Activated CD4-positive, alpha-beta T cell treated with anti-CD3 and anti-CD28 coated beads, Interleukin-2, amount 10 ng/mL, durations not matched to agents 7 days and 5 days (primary cell): Measurements from ENCODE around the gene EXOG. TPM values are rescaled to one million over a fixed set of nuclear protein-coding genes. Genes with fewer than 3 reads are reported as not detected.

Experiments
- CTCF ChIA-PET: fragments of 350-600 bp; sonication (Branson Sonifier 250); formaldehyde crosslinking; loops from one replicate; lab custom pipeline; 2021; ENCODE audit warnings: antibody characterized with exemption; lab: Charles Lee
- POLR2A ChIA-PET: fragments of 350-600 bp; sonication (Branson Sonifier 250); formaldehyde crosslinking; loops from one replicate; lab custom pipeline; 2021; ENCODE audit warnings: antibody characterized with exemption; lab: Charles Lee
- DNase-seq: peaks from one replicate; pipeline ENCODE4 v3.0.0-alpha.2; 2020
- H3K27ac Mint-ChIP-seq: one replicate; pipeline ENCODE4 v1.8.0; 2021; ENCODE audit warnings: mild to moderate bottlenecking, moderate library complexity, mixed read lengths
- H3K27me3 Mint-ChIP-seq: one replicate; pipeline ENCODE4 v1.8.0; 2021; ENCODE audit warnings: mixed read lengths
- H3K36me3 Mint-ChIP-seq: one replicate; pipeline ENCODE4 v1.8.0; 2021; ENCODE audit warnings: low read depth, mixed read lengths
- H3K4me1 Mint-ChIP-seq: one replicate; pipeline ENCODE4 v1.8.0; 2021; ENCODE audit warnings: mixed read lengths
- H3K4me3 Mint-ChIP-seq: one replicate; pipeline ENCODE4 v1.8.0; 2021; ENCODE audit warnings: mild to moderate bottlenecking, moderate library complexity, mixed read lengths
- H3K9me3 Mint-ChIP-seq: one replicate; pipeline ENCODE4 v1.8.0; 2021; ENCODE audit warnings: mixed read lengths
- total RNA-seq, 2 experiments: library from RNA; stranded (reverse); gene quantifications; one replicate each; pipeline ENCODE4 v1.2.3, GENCODE V29; 2021

EXOG gene
- total RNA-seq, 2 experiments from 2014 or later: 25.5 to 28.1 TPM

DNA sequence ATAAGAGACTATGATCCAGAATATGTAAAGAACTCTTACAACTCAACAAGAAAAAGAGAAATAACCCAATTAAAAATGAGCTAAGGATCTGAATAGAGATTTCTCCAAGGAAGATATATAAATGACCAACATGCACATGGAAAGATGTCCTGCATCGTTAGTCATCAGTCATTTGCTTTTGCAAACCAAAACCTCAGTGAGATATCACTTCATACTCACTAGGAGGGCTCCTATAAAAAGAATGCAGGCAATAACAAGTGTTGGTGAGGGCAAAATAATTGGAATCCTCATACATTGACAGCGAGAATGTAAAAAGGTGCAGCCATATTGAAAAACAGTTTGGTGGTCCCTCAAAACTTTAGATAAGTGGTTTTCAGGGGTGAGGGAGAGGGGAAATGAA is 56.9 kb downstream of the EXOG start:
- no peaks in the 10 kb centered on the region for H3K36me3 Mint-ChIP-seq
- no peaks in the 10 kb centered on the region for H3K27me3 Mint-ChIP-seq
- no peak overlapping the region for H3K27ac Mint-ChIP-seq
- DNase-seq: no peak
- no peak overlapping the region for H3K4me3 Mint-ChIP-seq
- no peaks in the 10 kb centered on the region for H3K9me3 Mint-ChIP-seq
- peaks cover 3% of the 10 kb centered on the region for H3K4me1 Mint-ChIP-seq
- ChIA-PET POLR2A (no interaction called here), CTCF (no interaction called here)

DNA sequence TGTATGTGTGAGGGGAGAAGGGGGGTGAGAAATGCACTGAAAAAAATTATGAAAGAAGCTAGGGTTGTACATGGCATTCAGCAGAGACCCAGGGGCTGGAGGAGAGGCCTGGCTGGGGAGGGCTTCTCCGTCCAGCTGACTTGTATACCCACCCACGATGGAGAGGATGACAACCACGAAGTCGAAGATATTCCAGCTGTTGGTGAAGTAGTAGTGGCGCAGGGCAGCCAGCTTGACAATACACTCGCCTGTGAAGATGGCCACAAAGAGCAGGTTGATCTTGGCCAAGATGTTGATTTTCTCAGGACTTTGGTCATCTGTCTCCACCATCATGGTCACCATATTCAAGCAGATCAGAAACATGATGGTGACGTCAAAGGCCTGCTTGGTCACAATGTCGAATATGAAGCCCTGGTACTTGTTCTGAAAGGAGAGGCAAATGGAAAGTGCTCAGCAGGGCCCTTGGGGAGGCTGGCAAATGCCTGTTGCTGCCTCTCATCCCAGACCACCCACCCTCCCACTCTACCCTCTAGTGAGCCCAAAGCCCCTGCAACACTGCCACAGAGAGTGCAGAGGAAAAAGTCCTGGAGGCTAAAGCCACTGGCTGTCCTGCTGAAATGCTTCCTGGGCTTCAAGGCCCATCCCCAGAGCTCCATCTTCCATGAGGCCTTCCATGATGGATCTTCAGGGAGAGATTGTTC is 58.1 kb downstream of the EXOG start:
- CTCF ChIA-PET: no interaction called here
- Mint-ChIP-seq H3K4me3 (no peak overlapping the region), H3K36me3 (no peaks in the 10 kb centered on the region), H3K9me3 (no peaks in the 10 kb centered on the region), H3K4me1 (no peaks in the 10 kb centered on the region), H3K27ac (no peak overlapping the region), H3K27me3 (no peaks in the 10 kb centered on the region)
- POLR2A ChIA-PET: no interaction called here
- no peak for DNase-seq

DNA sequence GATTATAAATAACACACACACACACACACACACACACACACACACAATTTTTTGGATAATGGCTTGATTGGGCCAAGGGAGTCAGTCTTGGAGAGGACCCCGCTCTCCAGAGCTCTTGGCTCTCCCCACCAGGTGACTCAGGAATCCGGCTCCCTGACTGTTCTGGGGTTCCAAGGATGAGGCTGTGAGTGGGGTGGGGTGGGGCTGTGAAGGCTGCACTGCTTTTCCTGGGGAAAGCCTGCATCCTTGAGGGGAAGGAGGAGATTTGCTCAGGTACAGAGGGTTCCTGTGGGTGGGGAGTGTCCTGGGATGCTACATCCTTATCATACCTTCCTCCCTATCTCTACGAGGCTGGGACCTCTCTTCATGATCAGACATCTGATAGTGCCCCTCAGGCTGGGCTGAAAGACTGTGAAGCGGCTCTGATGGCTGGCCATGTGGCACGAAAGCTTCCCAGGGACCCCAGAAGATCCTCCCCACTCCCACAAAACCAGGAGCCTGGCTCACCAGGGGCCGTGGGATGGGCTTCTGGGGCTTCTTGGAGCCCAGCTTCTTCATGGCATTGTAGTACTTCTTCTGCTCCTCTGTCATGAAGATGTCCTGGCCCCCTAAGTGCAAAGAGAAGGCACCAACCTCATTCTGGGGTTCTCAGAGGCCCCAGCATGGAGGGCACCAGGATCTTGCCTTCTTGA is 59.2 kb downstream of the EXOG start:
- no peaks in the 10 kb centered on the region for H3K27me3 Mint-ChIP-seq
- no peak overlapping the region for H3K27ac Mint-ChIP-seq
- H3K4me1 Mint-ChIP-seq: no peaks in the 10 kb centered on the region
- ChIA-PET POLR2A (no interaction called here), CTCF (no interaction called here)
- no peaks in the 10 kb centered on the region for H3K9me3 Mint-ChIP-seq
- no peaks in the 10 kb centered on the region for H3K36me3 Mint-ChIP-seq
- no peak overlapping the region for H3K4me3 Mint-ChIP-seq
- no peak for DNase-seq

DNA sequence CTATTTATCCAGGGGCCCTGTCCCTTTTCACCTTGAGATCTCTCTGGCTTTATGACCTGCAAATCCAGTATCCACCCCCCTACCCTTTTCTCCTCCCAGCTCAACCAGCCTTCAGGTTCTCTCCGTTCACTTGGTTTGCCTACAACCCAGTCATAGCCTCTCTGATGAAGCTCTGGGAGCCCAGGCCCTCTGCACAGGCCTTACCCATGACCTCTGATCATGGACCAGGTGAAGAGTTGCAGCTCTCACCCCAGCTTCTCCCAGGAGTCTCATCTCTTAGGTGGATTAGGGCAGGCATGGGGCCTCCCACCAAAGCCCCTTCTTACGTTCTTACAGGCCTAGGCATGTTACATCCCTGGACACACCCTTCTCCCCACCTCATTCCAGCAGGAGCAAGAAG is 59.8 kb downstream of the EXOG start:
- Mint-ChIP-seq H3K4me1 (no peaks in the 10 kb centered on the region), H3K27ac (no peak overlapping the region), H3K27me3 (no peaks in the 10 kb centered on the region), H3K36me3 (no peaks in the 10 kb centered on the region), H3K9me3 (no peaks in the 10 kb centered on the region), H3K4me3 (no peak overlapping the region)
- ChIA-PET CTCF (no interaction called here), POLR2A (no interaction called here)
- no peak for DNase-seq

DNA sequence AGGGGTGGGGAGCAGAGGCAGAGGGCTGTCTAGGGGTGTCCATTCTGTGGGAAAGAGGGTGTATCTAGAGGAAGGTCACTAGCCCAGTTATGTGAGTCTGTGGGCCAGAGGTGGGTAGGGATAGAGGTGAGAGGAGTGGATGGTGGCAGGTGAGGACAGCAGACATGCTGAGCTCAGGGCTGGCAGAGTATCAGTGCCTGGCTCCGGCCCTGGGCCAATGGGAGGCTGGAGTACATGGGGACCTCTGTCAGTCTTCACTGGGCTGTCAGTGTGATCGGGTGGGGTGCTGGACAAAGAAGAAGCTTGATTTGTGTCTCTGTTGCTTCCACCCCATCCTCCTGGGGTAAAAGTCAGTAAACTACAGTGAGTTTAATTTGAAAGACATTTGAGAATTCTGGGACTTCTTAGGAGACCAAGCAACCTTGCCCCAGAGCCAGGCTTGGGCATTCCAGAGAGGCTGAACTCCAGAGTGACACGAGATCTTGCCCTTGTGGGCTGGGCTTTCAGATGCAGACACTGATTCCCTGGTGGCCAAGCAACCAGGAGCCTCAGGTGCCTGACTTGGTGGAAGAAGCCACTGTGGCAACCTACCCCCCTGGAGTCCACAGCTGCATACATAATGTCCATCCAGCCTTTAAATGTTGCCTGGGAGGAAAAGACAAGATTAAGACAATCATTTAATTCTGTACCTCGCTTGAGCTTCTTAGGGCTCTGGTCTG is 60.7 kb downstream of the EXOG start:
- no peaks in the 10 kb centered on the region for H3K36me3 Mint-ChIP-seq
- H3K27me3 Mint-ChIP-seq: no peaks in the 10 kb centered on the region
- CTCF ChIA-PET: interaction anchor here (0.6 kb wide), 1 partner anchor 80 kb away, joined by 3 read pairs; no protein-coding TSS in a partner anchor
- H3K27ac Mint-ChIP-seq: no peak overlapping the region
- H3K4me3 Mint-ChIP-seq: no peak overlapping the region
- no peak for DNase-seq
- no peaks in the 10 kb centered on the region for H3K9me3 Mint-ChIP-seq
- H3K4me1 Mint-ChIP-seq: no peaks in the 10 kb centered on the region
- POLR2A ChIA-PET: no interaction called here

DNA sequence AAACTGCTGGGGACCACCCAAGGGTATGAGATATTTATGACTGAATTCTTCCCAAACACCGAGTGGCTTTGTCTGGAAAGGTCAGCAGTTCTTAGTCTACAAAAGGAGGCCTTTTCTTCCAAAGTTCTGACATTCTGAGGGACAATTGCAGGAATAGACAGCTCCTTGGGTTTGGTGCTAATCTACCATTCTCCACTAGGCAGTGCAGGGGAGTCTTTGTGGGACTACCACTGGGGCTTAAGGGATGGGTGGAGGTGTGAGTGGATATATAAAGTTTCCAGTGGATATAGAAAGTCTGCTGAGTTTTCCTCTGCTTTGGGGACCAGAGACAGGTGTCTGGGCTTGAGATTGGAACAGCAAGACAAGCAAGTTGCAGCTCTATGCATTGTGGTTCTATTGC is 62.7 kb downstream of the EXOG start:
- Mint-ChIP-seq H3K27ac (no peak overlapping the region), H3K4me3 (no peak overlapping the region), H3K9me3 (no peaks in the 10 kb centered on the region), H3K36me3 (no peaks in the 10 kb centered on the region), H3K27me3 (no peaks in the 10 kb centered on the region), H3K4me1 (no peaks in the 10 kb centered on the region)
- POLR2A ChIA-PET: no interaction called here
- DNase-seq: no peak
- CTCF ChIA-PET: interaction anchor here (1.7 kb wide), 1 partner anchor 37 kb away, joined by 5 read pairs; no protein-coding TSS in a partner anchor

DNA sequence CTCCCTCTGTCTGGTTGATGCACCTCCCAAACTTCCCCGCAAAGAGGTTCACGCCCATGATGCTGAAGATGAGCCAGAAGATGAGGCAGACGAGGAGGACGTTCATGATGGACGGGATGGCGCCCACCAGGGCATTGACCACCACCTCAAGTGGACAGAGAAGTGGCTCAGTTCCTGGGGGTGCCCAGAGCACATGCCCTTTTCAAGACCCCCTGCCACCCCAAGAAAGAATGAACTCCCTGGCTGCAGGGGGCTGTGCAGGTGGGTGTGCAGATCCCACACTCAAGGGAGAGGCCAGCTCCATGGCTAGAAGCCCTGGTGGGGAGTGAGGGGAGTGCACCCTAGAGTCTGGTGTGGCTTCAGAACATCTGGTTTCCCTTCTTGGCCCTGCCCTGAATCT is 64.1 kb downstream of the EXOG start:
- DNase-seq: no peak
- Mint-ChIP-seq H3K27me3 (no peaks in the 10 kb centered on the region), H3K4me1 (no peaks in the 10 kb centered on the region), H3K27ac (no peak overlapping the region), H3K4me3 (no peak overlapping the region), H3K9me3 (no peaks in the 10 kb centered on the region), H3K36me3 (no peaks in the 10 kb centered on the region)
- CTCF ChIA-PET: no interaction called here
- POLR2A ChIA-PET: no interaction called here

DNA sequence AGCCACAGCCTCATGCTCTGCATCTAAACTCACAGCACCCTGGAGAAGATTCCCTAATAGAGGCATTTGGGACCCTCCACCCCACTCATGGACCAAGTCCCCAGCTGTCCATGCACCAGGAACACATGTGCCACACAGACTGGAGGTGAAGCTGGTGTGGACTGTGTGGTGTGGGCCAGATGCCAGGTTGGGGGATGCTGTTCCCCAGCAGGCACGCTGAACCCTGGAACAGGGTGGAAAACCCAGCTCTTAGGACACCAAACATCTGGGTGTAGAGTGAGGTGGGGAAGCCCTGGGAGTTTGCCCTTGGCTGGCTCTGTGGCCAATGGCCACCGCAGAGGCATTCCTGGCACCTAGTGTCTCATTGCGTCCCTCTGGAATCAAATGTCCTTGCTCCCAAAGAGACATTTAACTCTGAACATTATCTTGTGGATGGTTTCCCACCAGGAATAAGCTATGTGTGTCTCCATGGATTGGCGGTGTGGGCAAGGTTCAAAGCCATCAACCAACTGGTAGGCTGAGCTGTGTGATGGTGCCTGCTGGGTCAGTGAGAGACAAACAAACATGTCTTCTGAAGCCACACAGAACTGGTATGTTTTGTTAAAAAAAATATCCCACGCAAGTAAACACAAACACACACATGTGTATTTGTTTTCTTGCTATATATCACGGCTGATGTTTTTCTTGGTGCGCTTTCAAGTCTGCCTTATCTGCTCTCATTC is 65.0 kb downstream of the EXOG start:
- Mint-ChIP-seq H3K4me3 (no peak overlapping the region), H3K9me3 (no peaks in the 10 kb centered on the region), H3K36me3 (no peaks in the 10 kb centered on the region), H3K4me1 (no peaks in the 10 kb centered on the region), H3K27me3 (no peaks in the 10 kb centered on the region), H3K27ac (no peak overlapping the region)
- no peak for DNase-seq
- ChIA-PET CTCF (interaction anchor here (0.6 kb wide), 1 partner anchor 338 kb away, joined by 3 read pairs; no protein-coding TSS in a partner anchor), POLR2A (no interaction called here)

DNA sequence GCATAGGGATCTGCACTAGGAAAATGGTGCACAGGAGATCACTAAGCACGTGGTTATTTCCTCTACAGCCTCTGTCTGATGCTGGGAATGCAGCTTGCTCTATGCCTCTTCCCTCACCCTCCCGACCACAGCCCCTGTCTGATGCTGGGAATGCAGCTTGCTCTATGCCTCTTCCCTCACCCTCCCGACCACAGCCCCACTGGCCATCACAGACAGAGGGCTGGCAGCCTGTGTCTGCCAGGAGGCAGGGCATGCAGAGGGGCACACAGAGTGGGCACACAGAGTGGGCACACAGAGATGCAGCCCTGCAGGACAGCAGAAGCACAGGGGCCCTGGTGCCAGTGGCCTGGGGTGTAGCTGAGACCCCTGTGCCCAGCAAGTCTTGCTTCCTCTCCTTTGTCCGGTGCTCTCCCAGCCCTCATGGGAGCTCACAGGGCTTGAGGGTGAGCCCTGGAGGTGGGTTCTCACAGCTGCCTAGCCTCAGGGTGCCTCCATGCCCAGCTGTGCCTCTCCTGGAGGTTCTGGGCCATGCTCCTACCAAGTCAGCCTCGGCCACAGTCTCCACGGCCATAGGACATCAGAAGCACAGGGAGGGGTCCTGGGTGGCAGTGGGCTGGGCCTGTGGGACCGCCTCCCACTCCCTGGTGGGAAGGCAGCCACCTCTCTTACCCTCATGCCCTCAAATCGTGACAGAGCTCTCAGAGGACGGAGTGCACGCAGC is 65.8 kb downstream of the EXOG start:
- H3K4me1 Mint-ChIP-seq: no peaks in the 10 kb centered on the region
- ChIA-PET CTCF (interaction anchor here (0.6 kb wide), 1 partner anchor 339 kb away, joined by 3 read pairs; no protein-coding TSS in a partner anchor), POLR2A (no interaction called here)
- no peak for DNase-seq
- no peak overlapping the region for H3K27ac Mint-ChIP-seq
- no peaks in the 10 kb centered on the region for H3K9me3 Mint-ChIP-seq
- H3K36me3 Mint-ChIP-seq: no peaks in the 10 kb centered on the region
- H3K4me3 Mint-ChIP-seq: no peak overlapping the region
- no peaks in the 10 kb centered on the region for H3K27me3 Mint-ChIP-seq

DNA sequence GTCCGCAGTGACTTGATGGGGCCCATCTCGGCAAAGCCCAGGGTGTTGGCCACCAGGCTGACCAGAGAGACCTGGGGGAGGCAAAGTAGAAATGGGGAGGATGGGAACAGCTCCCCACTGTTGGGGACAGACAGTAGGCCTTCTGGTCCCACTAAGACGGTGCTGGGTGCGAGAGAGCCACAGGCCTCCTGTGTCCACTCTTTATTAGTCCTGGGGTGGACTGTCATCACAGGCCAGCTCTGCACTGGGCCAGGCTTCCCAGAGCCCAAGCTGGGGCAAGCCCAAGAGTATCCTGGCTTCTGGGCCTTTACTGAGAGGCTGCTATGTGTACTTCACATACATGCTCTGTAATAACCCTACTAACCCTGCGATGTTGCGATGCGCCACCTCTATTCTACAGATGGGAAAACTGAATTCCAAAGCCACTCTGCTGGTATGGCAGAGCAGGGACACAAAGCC is 66.4 kb downstream of the EXOG start:
- no peak for DNase-seq
- Mint-ChIP-seq H3K27me3 (no peaks in the 10 kb centered on the region), H3K9me3 (no peaks in the 10 kb centered on the region), H3K27ac (no peak overlapping the region), H3K4me3 (no peak overlapping the region), H3K4me1 (no peaks in the 10 kb centered on the region), H3K36me3 (no peaks in the 10 kb centered on the region)
- CTCF ChIA-PET: no interaction called here
- POLR2A ChIA-PET: no interaction called here

DNA sequence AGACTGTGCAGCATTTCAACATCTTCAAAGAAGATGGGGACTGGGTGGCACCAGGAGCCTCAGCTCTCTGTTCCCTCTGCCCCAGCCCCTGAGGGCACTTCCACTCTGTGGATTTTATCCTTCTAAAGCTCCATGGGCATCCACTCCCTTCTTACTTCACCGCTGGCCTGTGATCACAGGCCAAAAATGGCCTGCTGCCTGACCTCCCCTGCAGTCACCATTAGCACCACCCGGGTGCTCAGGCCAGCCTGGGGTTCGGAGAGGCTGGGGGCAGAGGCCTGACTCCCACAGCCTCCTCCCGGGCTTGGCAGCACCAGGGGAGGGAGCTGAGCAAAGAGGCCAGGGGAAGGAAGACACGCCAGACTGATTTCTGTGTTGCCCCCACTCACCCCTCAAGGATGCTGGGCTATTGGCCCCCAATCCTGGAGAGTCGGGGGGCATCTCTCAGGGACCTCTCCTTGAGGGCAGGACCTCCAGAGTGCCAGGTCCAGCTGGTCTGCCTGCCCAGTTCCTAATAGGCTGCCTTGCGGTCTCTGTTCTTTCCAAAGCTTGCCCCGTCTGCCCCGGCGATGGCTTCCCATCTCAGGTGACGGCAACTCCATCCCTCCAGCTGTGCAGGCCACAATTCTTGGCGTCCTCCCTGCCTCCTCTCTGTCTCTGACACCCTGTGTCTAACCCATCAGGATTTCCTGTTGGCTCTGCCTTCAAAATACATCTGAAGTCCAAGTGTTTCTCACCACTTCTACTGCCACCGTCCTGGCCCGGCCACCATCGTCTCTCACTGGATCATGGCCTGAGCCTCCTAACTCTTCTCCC is 67.1 kb downstream of the EXOG start:
- H3K27me3 Mint-ChIP-seq: no peaks in the 10 kb centered on the region
- no peak overlapping the region for H3K4me3 Mint-ChIP-seq
- POLR2A ChIA-PET: no interaction called here
- no peak for DNase-seq
- CTCF ChIA-PET: no interaction called here
- peak overlapping the region; percentile 69 for H3K27ac Mint-ChIP-seq
- no peaks in the 10 kb centered on the region for H3K4me1 Mint-ChIP-seq
- H3K9me3 Mint-ChIP-seq: no peaks in the 10 kb centered on the region
- no peaks in the 10 kb centered on the region for H3K36me3 Mint-ChIP-seq

DNA sequence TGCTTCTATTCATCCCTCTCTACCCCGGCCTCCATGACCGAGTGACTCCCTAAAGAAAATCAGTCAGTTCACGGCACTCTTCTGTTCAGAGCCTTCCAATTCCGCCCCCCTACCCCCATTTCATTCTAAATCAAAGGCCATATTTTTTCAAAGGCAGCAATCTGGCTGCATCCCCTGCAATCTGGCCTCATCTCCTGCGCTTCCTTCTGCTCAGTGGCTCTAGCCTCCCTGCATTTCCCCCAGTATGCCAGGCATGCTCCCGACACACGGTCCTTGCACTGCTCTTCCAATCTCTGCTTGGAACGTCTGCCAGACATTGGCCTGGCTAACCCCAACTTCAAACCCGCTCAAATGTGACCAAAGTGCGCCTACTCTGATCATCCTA is 67.7 kb downstream of the EXOG start:
- H3K27ac Mint-ChIP-seq: no peak overlapping the region
- H3K4me1 Mint-ChIP-seq: no peaks in the 10 kb centered on the region
- POLR2A ChIA-PET: no interaction called here
- DNase-seq: no peak
- CTCF ChIA-PET: no interaction called here
- H3K9me3 Mint-ChIP-seq: no peaks in the 10 kb centered on the region
- H3K4me3 Mint-ChIP-seq: no peak overlapping the region
- no peaks in the 10 kb centered on the region for H3K36me3 Mint-ChIP-seq
- no peaks in the 10 kb centered on the region for H3K27me3 Mint-ChIP-seq
